Tibial artery (tissue), 4 donors: ENCODE measurements around the gene RPS6KA4.

ENCODE experiments used
- DNase-seq, 2 donors: peaks; one replicate each; pipeline ENCODE4 v3.0.0-alpha.2; 2019
- H3K27ac ChIP-seq, 2 donors: fragments of 200-600 bp; sonication (generic) in 1 of 2; 1 replicate in 1 of 2; 2 replicates in 1 of 2; pipeline ENCODE4 v1.5.1; 2018 to 2019; ENCODE audit warnings: mild to moderate bottlenecking in 1 of 2
- H3K27me3 ChIP-seq, 2 donors: fragments of 200-600 bp; sonication (generic) in 1 of 2; one replicate each; pipeline versions ENCODE4 v1.5.1 to v1.6.0; 2016 to 2019
- H3K36me3 ChIP-seq, 3 donors: fragments of 200-600 bp; sonication (generic) in 2 of 3; one replicate each; pipeline ENCODE4 v1.5.1; 2016 to 2019; ENCODE audit warnings: mild to moderate bottlenecking in 2 of 3
- H3K4me1 ChIP-seq, 4 donors: fragments of 200-600 bp; sonication (generic) in 2 of 4; 1 replicate in 3 of 4; 2 replicates in 1 of 4; pipeline ENCODE4 v1.5.1; 2016 to 2019
- H3K4me3 ChIP-seq, 2 donors: fragments of 200-600 bp; sonication (generic) in 1 of 2; 1 replicate in 1 of 2; 2 replicates in 1 of 2; pipeline ENCODE4 v1.5.1; 2018 to 2019; ENCODE audit warnings: mild to moderate bottlenecking in 2 of 2
- H3K9me3 ChIP-seq, 3 donors: fragments of 200-600 bp; sonication (generic) in 1 of 3; one replicate each; pipeline ENCODE4 v1.5.1; 2016 to 2019
- CTCF ChIP-seq, 2 experiments: fragments of 200-600 bp in 1 of 2; fragments of 450-650 bp in 1 of 2; IDR thresholded peaks; one replicate each; pipeline ENCODE4 v1.5.1; 2017 to 2019; ENCODE audit warnings: antibody characterized with exemption in 2 of 2, mild to moderate bottlenecking in 1 of 2, moderate library complexity in 1 of 2
- intact Hi-C: fragments of 100-400 bp; cut with DNase I; formaldehyde crosslinking; loops from one replicate; pipeline ENCODE4 v1.15.0; 2023; ENCODE audit warnings: low total_unique reads

Gene RPS6KA4

GRCh38 chr11:64362339-64362738 lies 3.4 kb downstream of the RPS6KA4 start:
- H3K9me3 ChIP-seq = no peaks in the 10 kb centered on the region
- no peak overlapping the region for H3K4me3 ChIP-seq
- DNase-seq = no peak
- intact Hi-C loops = no loop called here
- H3K36me3 ChIP-seq = peaks cover 49 to 64% (median 62%) of the 10 kb centered on the region in 3 donors
- H3K27ac ChIP-seq = no peak overlapping the region
- peaks cover 0 to 31% (median 26%) of the 10 kb centered on the region in 4 donors for H3K4me1 ChIP-seq
- no peaks in the 10 kb centered on the region for H3K27me3 ChIP-seq
- TF ChIP-seq CTCF (IDR thresholded peaks at IDR 0.05) = no peak

- intact Hi-C loops = no loop called here
- DNase-seq = no peak
- no peak for TF ChIP-seq CTCF (IDR thresholded peaks at IDR 0.05)
- Histone ChIP-seq H3K27ac (no peak overlapping the region), H3K27me3 (no peaks in the 10 kb centered on the region), H3K4me1 (peaks cover 0 to 15% (median 12%) of the 10 kb centered on the region in 4 donors), H3K4me3 (no peak overlapping the region), H3K36me3 (peaks cover 54 to 83% (median 83%) of the 10 kb centered on the region in 3 donors), H3K9me3 (no peaks in the 10 kb centered on the region)
These were observed 5.5 kb downstream of the RPS6KA4 start for GRCh38 chr11:64364435-64364834.

GRCh38 chr11:64364911-64365310 lies 5.9 kb downstream of the RPS6KA4 start:
- no peak for DNase-seq
- intact Hi-C loops = no loop called here
- no peaks in the 10 kb centered on the region for H3K27me3 ChIP-seq
- H3K36me3 ChIP-seq = peaks cover 59 to 88% (median 87%) of the 10 kb centered on the region in 3 donors
- H3K27ac ChIP-seq = no peak overlapping the region
- H3K9me3 ChIP-seq = no peaks in the 10 kb centered on the region
- peaks cover 0 to 10% (median 7%) of the 10 kb centered on the region in 4 donors for H3K4me1 ChIP-seq
- H3K4me3 ChIP-seq = no peak overlapping the region
- TF ChIP-seq CTCF (IDR thresholded peaks at IDR 0.05) = no peak

- Histone ChIP-seq H3K27me3 (no peaks in the 10 kb centered on the region), H3K4me1 (peaks cover 0 to 4% (median 1%) of the 10 kb centered on the region in 4 donors), H3K9me3 (no peaks in the 10 kb centered on the region), H3K4me3 (no peak overlapping the region), H3K36me3 (peaks cover 62 to 96% (median 93%) of the 10 kb centered on the region in 3 donors), H3K27ac (no peak overlapping the region)
- TF ChIP-seq CTCF (IDR thresholded peaks at IDR 0.05) = no peak
- DNase-seq = no peak
- intact Hi-C loops = no loop called here
These were observed 7.8 kb downstream of the RPS6KA4 start for GRCh38 chr11:64366751-64367150.

GRCh38 chr11:64367931-64368672 lies 9.1 kb downstream of the RPS6KA4 start:
- TF ChIP-seq CTCF (IDR thresholded peaks at IDR 0.05) = no peak
- Histone ChIP-seq H3K4me3 (no peak overlapping the region), H3K4me1 (peaks cover 0 to 15% (median 7%) of the 10 kb centered on the region in 4 donors), H3K9me3 (no peaks in the 10 kb centered on the region), H3K27ac (no peak overlapping the region), H3K36me3 (peaks cover 50 to 87% (median 80%) of the 10 kb centered on the region in 3 donors), H3K27me3 (no peaks in the 10 kb centered on the region)
- intact Hi-C loops = no loop called here
- DNase-seq = no peak
